Cardiac fibroblast (primary cell): ENCODE measurements around the gene CHRNA4.

Experiments
- DNase-seq, 2 donors: peaks; one replicate each; pipeline versions ENCODE4 v3.0.0 to v3.0.0-alpha.2; 2010; ENCODE audit warnings: low read depth in 2 of 2
- H3K4me3 ChIP-seq, 2 donors: replicated peaks in 1 of 2; 1 replicate in 1 of 2; 2 replicates in 1 of 2; pipeline ENCODE4 v1.5.1; 2011; ENCODE audit warnings: low read depth in 2 of 2, low read length in 2 of 2, mild to moderate bottlenecking in 2 of 2, moderate library complexity in 1 of 2
- TF ChIP-seq, protein P1 (sequence below): IDR thresholded peaks from one replicate; pipeline ENCODE4 v1.5.1; 2011; ENCODE audit warnings: low read depth, mild to moderate bottlenecking, low read length, inconsistent platforms

The CHRNA4 gene

DNA sequence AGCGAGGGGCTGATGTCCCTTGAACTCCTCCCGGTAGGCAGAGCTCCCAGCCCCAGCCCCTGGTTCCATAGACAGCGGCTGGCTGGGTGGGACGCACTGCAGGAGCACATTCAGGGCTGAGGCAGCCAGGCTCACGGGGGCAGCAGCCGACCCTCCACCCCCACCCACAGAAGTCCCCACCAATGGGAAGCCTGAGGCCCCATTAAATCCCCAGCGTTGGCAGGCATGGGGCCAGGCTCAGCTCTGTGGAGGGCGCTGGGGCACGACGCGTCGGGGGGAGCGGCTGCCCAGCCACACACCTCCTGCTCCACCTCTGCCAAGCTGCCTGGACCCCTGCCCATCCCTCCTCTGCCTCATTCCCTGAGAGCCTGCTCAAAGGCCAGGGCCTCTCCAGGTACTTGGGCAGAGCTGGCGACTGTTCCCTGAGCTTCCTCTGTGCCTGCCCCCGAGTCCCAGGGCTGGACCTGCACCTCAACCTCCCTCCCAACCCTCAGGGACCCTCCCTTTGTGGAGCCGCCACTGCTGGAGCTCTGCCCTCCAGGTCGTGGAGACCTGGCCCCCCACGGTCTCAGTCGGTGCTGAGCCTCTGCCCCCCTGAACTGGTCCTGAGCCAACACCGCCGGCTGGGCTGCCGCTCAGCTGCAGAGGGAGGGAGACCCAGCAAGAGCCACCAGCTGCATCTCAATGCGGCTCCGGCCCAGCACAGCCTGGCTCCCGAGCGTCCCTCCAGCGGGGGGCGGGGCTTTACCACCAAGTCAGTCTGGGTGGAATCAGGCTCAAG, 9.1 kb downstream of the CHRNA4 start:
- DNase-seq = no peak
- TF ChIP-seq, protein P1, sequence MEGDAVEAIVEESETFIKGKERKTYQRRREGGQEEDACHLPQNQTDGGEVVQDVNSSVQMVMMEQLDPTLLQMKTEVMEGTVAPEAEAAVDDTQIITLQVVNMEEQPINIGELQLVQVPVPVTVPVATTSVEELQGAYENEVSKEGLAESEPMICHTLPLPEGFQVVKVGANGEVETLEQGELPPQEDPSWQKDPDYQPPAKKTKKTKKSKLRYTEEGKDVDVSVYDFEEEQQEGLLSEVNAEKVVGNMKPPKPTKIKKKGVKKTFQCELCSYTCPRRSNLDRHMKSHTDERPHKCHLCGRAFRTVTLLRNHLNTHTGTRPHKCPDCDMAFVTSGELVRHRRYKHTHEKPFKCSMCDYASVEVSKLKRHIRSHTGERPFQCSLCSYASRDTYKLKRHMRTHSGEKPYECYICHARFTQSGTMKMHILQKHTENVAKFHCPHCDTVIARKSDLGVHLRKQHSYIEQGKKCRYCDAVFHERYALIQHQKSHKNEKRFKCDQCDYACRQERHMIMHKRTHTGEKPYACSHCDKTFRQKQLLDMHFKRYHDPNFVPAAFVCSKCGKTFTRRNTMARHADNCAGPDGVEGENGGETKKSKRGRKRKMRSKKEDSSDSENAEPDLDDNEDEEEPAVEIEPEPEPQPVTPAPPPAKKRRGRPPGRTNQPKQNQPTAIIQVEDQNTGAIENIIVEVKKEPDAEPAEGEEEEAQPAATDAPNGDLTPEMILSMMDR = no peak

DNA sequence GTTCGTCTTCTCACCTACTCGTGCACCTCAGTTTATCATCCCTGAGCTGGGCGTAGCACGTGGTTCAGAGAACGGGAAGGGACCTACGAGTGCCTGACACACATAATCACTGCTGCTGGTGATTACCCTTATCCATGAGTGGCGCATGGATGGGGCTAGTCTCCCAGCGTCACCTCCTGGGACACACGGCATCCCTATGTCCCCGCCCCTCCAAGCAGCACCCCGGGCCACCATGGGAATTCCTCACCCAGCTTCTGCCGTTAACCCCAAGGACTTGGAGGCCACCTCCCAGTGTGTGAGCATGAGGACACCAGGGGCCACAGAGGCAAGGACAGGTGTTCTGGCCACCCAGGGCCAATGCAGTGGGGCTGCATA, 9.8 kb downstream of the CHRNA4 start:
- TF ChIP-seq, protein P1 = no peak
- no peak for DNase-seq
- H3K4me3 ChIP-seq = no peak overlapping the region

More for the DNA sequence above, 9.1 kb downstream of the CHRNA4 start:
- no peak overlapping the region for H3K4me3 ChIP-seq

DNA sequence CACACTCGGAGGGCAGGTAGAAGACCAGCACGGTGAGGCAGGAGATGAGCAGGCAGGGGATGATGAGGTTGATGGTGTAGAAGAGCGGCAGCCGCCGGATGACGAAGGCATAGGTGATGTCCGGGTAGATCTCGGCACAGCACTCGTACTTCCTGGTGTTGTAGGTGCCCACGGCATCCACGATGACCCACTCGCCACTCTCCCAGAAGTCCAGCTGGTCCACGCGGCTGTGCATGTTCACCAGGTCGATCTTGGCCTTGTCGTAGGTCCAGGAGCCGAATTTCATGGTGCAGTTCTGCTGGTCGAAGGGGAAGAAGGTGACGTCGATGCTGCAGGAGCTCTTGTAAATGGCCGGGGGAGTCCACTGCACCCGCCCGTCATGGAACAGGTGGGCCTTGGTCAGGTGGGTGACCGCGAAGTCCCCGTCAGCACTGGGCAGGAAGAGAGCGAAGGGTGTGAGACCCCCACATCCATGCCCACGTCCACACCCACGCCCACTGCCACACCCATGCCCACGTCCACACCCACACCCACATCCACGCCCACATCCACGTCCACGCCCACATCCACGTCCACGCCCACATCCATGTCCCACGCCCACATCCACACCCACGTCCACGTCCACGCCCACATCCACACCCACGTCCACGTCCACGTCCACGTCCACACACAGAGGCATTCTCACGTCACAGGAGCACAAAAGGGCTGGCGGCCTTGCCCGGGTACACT, 10.4 kb downstream of the CHRNA4 start:
- no peak for DNase-seq
- TF ChIP-seq, protein P1 = no peak
- no peak overlapping the region for H3K4me3 ChIP-seq

DNA sequence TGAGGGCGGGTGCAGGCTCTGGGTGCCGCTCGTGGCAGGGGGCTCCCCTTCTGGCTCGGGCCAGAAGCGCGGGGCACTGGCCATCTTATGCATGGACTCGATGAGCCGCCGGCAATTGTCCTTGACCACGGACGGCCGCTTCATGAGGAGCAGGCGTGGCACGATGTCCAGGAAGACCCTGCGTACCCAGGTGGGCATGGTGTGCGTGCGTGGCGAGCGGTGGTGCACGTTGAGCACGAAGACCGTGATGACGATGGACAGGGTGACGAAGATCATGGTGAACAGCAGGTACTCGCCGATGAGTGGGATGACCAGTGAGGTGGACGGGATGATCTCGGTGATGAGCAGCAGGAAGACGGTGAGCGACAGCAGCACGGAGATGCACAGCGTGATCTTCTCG, 11.0 kb downstream of the CHRNA4 start:
- TF ChIP-seq, protein P1 = no peak
- H3K4me3 ChIP-seq = no peak overlapping the region
- no peak for DNase-seq

DNA sequence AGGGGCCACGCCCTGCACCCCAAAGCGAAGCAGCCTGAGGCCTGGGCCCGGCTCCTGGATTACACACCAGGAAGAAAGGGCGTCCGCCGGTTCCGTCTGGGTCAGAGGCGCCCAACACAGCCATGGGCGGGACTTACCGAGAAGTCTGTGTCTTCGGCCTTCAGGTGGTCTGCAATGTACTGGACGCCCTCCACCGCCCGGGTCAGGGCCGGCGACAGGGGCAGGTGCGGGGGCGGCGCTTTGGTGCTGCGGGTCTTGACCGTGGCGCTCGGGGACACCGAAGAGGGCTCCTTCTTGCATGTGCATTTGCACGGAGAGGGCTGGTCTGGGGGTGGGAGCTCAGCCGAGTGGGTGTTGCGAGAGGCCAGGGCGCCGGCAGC, 11.6 kb downstream of the CHRNA4 start:
- TF ChIP-seq, protein P1 = no peak
- no peak overlapping the region for H3K4me3 ChIP-seq
- DNase-seq = no peak

DNA sequence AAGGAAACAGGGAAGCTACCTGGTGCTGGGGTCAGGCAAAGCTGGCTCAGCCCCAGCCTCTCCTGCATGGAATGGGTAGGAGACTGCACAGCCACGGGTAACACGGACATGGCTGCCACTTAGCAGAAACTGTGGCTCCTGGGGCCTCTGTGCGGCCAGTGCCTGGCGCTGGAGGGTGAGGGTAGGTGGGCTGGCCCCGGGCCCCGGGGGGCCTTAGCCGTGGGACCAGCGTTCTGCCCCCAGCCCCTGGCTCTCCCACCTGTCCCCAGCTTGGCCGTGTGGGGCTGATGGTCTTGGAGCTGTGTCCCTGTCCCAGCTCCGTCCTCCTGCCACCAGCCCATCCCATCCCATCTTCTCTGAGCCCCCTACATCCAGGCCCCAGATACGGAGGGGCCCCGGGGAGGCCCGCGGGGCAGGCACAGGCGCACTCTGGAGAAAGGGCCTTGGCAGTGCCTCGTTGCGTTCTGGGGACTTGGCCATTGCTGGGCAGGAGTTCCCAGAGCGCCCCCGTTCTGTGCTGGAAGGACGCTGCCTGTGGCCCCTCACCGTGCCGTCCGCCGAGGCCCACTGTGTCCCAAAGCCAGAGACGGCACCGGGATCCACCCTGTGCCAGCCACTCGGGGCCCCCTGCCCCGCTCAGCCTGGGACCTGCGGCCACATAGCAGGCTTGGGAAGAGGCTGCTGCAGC, 12.2 kb downstream of the CHRNA4 start:
- no peak for DNase-seq
- TF ChIP-seq, protein P1 = no peak
- no peak overlapping the region for H3K4me3 ChIP-seq
